ENCODE results near the gene TMEM175.

GRCh38 chr4:914531-914930 is 17.7 kb upstream of the TMEM175 start:
- TF ChIP-seq TAF1 (IDR thresholded peaks at IDR 0.05; ENCODE audit: borderline replicate concordance, low read depth, low read length) (no peak), POLR2AphosphoS5 (IDR thresholded peaks at IDR 0.05; ENCODE audit: low read depth, low read length) (no peak)
